Esophagus muscularis mucosa (tissue), 3 donors: ENCODE measurements around the gene SRSF6.

Experiments used
- CTCF ChIP-seq, 3 experiments: fragments of 200-600 bp in 2 of 3; fragments of 450-650 bp in 1 of 3; sonication (generic) in 2 of 3; IDR thresholded peaks; one replicate each; pipeline ENCODE4 v1.5.1; 2017 to 2019; ENCODE audit warnings: antibody characterized with exemption in 3 of 3, mild to moderate bottlenecking in 2 of 3, moderate library complexity in 1 of 3
- POLR2A ChIP-seq: fragments of 450-650 bp; IDR thresholded peaks from one replicate; pipeline ENCODE4 v1.6.1; 2017; ENCODE audit warnings: antibody characterized with exemption, moderate library complexity, mild to moderate bottlenecking, low read depth

- TF ChIP-seq POLR2A, result no peak
- no peak for TF ChIP-seq CTCF (IDR thresholded peaks at IDR 0.05)
Observed at GRCh38 chr20:43420192-43420591, 37.5 kb upstream of the SRSF6 start.
